ENCODE data around the gene CKB. TPM values are rescaled to one million over a fixed set of nuclear protein-coding genes. Genes with fewer than 3 reads are reported as not detected.
"Not testable (repeated sequence)": the region's sequence is repeated elsewhere in the genome, so short reads cannot be mapped to it uniquely, and the experiment has no call there.

Gene CKB
- total RNA-seq, 1 donor from 2014 or later = 8.6 TPM

- no peak for TF ChIP-seq CTCF (IDR thresholded peaks at IDR 0.05)
- Mint-ChIP-seq H3K4me3 (no peak overlapping the region), H3K36me3 (ENCODE audit: low read depth) (peaks cover 8% of the 10 kb centered on the region), H3K27ac (peak overlapping the region; percentile 96), H3K9me3 (no peaks in the 10 kb centered on the region), H3K27me3 (no peaks in the 10 kb centered on the region), H3K4me1 (peaks cover 62% of the 10 kb centered on the region)
- POLR2A ChIA-PET = interaction anchor here (0.6 to 1.7 kb wide), 8 partner anchors 8 to 192 kb away, joined by 3 to 15 read pairs (median 5); partner anchors contain the start of genes BAG5, COA8, EIF5 and KLC1
- CTCF ChIA-PET = interaction anchor here (3.3 kb wide), 1 partner anchor 8 kb away, joined by 16 read pairs; no protein-coding TSS in a partner anchor
- no peak for DNase-seq
- ATAC-seq (ENCODE audit: low read depth) = no peak
- intact Hi-C loops (cut with micrococcal nuclease) = loop anchor here (10.0 kb wide), 2 partner anchors 192 to 762 kb away; partner anchors contain the start of gene EIF5
Observed at GRCh38 chr14:103526247-103526913, 3.8 kb upstream of the CKB start.

GRCh38 chr14:103525430-103526246, 3.0 kb upstream of the CKB start:
- peaks cover 56% of the 10 kb centered on the region for H3K4me1 Mint-ChIP-seq
- H3K9me3 Mint-ChIP-seq; DNase-seq; H3K36me3 Mint-ChIP-seq (ENCODE audit: low read depth); CTCF ChIA-PET; H3K27me3 Mint-ChIP-seq; POLR2A ChIA-PET; H3K4me3 Mint-ChIP-seq; ATAC-seq (ENCODE audit: low read depth): not testable (repeated sequence)
- intact Hi-C loops (cut with micrococcal nuclease) = loop anchor here (10.0 kb wide), 2 partner anchors 191 to 761 kb away; partner anchors contain the start of gene EIF5
- H3K27ac Mint-ChIP-seq = peak overlapping the region; percentile 12

GRCh38 chr14:103524002-103524935, 1.6 kb upstream of the CKB start:
- no peak overlapping the region for H3K27ac Mint-ChIP-seq
- H3K27me3 Mint-ChIP-seq = no peaks in the 10 kb centered on the region
- peaks cover 1% of the 10 kb centered on the region for H3K36me3 Mint-ChIP-seq (ENCODE audit: low read depth)
- H3K4me1 Mint-ChIP-seq = peaks cover 51% of the 10 kb centered on the region
- DNase-seq (no peak), ATAC-seq (ENCODE audit: low read depth) (no peak)
- no peak for TF ChIP-seq CTCF (IDR thresholded peaks at IDR 0.05)
- CTCF ChIA-PET = interaction anchor here (1.9 kb wide), 1 partner anchor 23 kb away, joined by 8 read pairs; no protein-coding TSS in a partner anchor
- intact Hi-C loops (cut with micrococcal nuclease) = loop anchor here (10.0 kb wide), 2 partner anchors 189 to 759 kb away; partner anchors contain the start of gene EIF5
- POLR2A ChIA-PET = no interaction called here
- no peak overlapping the region for H3K4me3 Mint-ChIP-seq
- no peaks in the 10 kb centered on the region for H3K9me3 Mint-ChIP-seq

- Mint-ChIP-seq H3K4me1 (peaks cover 49% of the 10 kb centered on the region), H3K36me3 (ENCODE audit: low read depth) (no peaks in the 10 kb centered on the region), H3K27ac (no peak overlapping the region), H3K4me3 (peak overlapping the region; percentile 58), H3K27me3 (no peaks in the 10 kb centered on the region), H3K9me3 (no peaks in the 10 kb centered on the region)
- CTCF ChIA-PET = interaction anchor here (1.9 kb wide), 1 partner anchor 23 kb away, joined by 8 read pairs; no protein-coding TSS in a partner anchor
- intact Hi-C loops (cut with micrococcal nuclease) = loop anchor here (10.0 kb wide), 2 partner anchors 189 to 759 kb away; partner anchors contain the start of gene EIF5
- TF ChIP-seq CTCF (IDR thresholded peaks at IDR 0.05) = no peak
- DNase-seq (no peak), ATAC-seq (ENCODE audit: low read depth) (no peak)
- POLR2A ChIA-PET = no interaction called here
Observed at GRCh38 chr14:103523575-103523954, 935 bp upstream of the CKB start.
